Activated T-helper 17 cell treated with anti-CD3 and anti-CD28 coated beads, Interleukin-2, amount 50 U/mL, for 72 hours (primary cell): ENCODE data around the gene SLC25A29. TPM values are rescaled to one million over a fixed set of nuclear protein-coding genes. Genes with fewer than 3 reads are reported as not detected.
"Not testable (repeated sequence)": the region's sequence is repeated elsewhere in the genome, so short reads cannot be mapped to it uniquely, and the experiment has no call there.

Experiments used
- ATAC-seq: fragments of 150-1000 bp; cut with Tn5 transposase; replicated peaks from 2 replicates; pipeline ENCODE4 v1.10.0; 2021; ENCODE audit warnings: mild to moderate bottlenecking, moderate library complexity
- H3K27ac Mint-ChIP-seq: one replicate; pipeline ENCODE4 v1.8.0; 2022; ENCODE audit warnings: mixed read lengths
- H3K27me3 Mint-ChIP-seq: one replicate; pipeline ENCODE4 v1.8.0; 2022; ENCODE audit warnings: mixed read lengths
- H3K36me3 Mint-ChIP-seq: one replicate; pipeline ENCODE4 v1.8.0; 2022; ENCODE audit warnings: low read depth, mild to moderate bottlenecking, mixed read lengths
- H3K4me1 Mint-ChIP-seq: one replicate; pipeline ENCODE4 v1.8.0; 2022; ENCODE audit warnings: mixed read lengths
- H3K4me3 Mint-ChIP-seq: one replicate; pipeline ENCODE4 v1.8.0; 2022; ENCODE audit warnings: mild to moderate bottlenecking, mixed read lengths
- H3K9me3 Mint-ChIP-seq: one replicate; pipeline ENCODE4 v1.8.0; 2022; ENCODE audit warnings: mixed read lengths
- total RNA-seq, 2 donors: library from RNA; stranded (reverse); gene quantifications; one replicate each; pipeline ENCODE4 v1.2.3, GENCODE V29; 2022

Gene SLC25A29
- total RNA-seq, 2 donors from 2014 or later, result 3.8 to 9.3 TPM

DNA sequence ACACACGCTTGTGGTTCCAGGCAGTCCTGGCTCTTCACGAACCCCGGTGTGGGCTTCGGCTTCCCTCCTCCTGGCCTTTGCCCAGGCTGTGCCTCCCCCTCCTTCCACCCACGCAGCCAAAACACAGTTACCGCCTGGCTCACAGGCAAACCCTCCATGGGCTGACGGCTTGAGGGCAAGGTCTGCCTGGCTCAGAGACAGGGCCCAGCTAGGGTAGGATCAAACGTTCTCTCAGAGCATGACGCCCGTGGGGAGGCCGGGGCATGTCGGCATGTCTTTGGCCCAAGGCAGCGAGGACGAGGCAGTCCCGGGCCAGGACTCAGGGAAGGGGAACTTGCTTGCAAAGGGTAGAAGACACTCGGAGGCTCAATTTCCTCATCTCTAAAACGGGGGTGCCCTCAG lies 19.0 kb upstream of the SLC25A29 start:
- no peaks in the 10 kb centered on the region for H3K4me1 Mint-ChIP-seq
- no peaks in the 10 kb centered on the region for H3K9me3 Mint-ChIP-seq
- H3K27me3 Mint-ChIP-seq, result no peaks in the 10 kb centered on the region
- H3K27ac Mint-ChIP-seq, result no peak overlapping the region
- ATAC-seq, result no peak
- H3K4me3 Mint-ChIP-seq, result no peak overlapping the region
- no peaks in the 10 kb centered on the region for H3K36me3 Mint-ChIP-seq

DNA sequence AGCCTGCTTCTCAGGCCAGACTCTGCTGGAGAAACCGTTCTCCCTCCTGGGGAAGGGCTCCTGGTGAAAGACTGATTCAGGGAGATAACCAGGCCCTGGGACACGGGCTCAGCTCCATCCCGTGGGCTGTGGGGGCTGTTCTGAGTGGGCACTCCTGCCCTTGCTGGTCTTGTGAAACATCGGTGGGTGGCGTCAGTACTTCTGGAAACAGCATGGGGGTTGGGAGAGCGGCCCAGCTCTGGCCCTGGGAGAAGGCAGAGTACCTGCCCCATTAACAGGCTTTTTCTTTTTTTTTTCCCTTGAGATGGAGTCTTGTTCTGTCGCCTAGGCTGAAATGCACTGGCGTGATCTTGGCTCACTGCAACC lies 17.7 kb upstream of the SLC25A29 start:
- Mint-ChIP-seq H3K27ac (no peak overlapping the region), H3K36me3 (no peaks in the 10 kb centered on the region), H3K27me3 (no peaks in the 10 kb centered on the region), H3K4me1 (peaks cover 5% of the 10 kb centered on the region), H3K4me3 (no peak overlapping the region), H3K9me3 (no peaks in the 10 kb centered on the region)
- ATAC-seq, result no peak

DNA sequence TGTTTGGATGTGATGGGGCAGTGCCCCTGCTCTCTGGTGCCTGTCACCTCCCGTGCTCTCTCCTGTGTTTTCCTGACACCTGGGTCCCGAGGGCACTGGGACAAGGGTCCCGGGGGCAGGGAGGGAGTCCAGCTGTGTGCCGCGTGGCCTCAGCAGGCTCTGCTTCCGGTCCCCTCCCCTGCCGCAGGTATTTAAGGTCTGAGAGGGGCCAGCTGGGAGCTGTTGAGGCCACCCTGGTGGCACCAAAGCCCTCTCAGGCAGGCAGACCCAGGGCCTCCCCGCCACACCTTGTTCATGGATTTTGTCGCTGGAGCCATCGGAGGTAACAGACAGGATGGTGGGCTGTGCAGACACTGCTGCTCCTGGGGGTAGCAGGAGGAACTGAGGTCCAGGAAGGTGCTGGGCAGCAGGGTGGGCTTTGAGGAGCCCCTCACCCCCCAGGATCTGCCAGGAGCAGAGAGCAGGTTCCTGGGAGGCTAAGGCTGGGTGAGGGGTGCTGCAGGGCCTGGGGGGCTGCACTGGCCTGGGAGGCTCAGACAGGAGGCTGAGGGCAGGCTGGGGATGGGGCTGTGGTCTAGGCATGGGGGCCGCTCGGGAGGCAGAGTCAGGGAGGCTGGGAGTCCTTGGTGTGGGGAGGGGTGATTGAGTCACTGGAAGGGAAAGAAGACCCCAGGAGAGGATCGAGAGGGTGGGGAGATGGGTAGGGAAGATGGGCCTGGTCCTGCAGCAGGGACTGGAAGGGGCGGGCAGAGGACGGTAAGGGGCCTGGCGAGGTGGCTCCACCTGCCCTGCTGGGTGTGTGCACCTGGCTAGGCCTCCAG lies 17.1 kb upstream of the SLC25A29 start, which contains the start of gene SLC25A47:
Gene SLC25A47, plus strand, starts transcription at position 219 of the 821 bp plus-strand sequence. Its CDS starts 76 bp downstream, at position 295.
- Mint-ChIP-seq H3K36me3 (no peaks in the 10 kb centered on the region), H3K4me1 (peaks cover 5% of the 10 kb centered on the region), H3K4me3 (no peak within 1 kb of the TSS), H3K27ac (peak within 1 kb of the TSS; percentile 61), H3K27me3 (no peaks in the 10 kb centered on the region), H3K9me3 (no peaks in the 10 kb centered on the region)
- no peak for ATAC-seq

DNA sequence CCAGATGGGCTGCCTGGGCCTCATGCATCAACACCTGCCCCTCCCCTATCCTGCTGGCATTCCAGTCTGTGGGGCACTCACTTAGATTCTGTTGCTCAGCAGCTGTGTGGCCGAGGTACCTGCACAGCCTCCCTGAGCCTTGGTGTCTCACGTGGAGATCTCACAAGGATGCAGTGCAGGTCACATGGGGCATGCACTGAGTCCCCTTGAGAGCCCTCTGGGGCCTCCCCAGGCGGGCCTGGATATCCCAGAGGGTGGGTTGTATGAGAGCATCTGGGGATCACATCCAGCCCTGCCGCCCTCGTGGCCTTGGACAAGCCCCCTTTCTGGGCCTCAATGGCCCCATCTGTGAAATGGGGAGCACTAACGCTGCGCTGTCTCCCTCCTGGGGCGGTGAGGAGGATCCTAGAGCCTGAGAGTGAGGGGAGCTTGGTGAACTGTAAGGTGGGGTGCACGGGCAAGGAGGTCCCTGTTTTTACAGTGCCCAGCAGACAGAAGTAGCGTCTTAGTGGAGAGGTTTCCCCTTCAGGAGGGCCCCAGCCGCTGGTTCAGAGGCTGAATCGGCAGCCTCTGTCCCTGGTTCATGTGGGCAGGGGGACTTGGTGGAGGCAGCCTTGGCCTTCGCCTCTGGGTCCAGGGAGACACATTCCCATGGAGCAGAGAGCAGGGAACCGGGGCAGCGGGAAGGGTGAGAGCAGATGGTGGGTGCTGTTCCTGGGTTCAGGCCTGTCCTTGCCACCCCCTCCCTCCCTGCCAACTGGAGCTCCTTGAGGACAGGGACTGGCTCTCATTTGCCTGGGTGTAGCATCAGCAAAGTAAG lies 16.1 kb upstream of the SLC25A29 start:
- Mint-ChIP-seq H3K27ac (peak overlapping the region; percentile 61), H3K4me3 (no peak overlapping the region), H3K36me3 (no peaks in the 10 kb centered on the region), H3K9me3 (no peaks in the 10 kb centered on the region), H3K4me1 (peaks cover 5% of the 10 kb centered on the region), H3K27me3 (no peaks in the 10 kb centered on the region)
- ATAC-seq, result no peak

DNA sequence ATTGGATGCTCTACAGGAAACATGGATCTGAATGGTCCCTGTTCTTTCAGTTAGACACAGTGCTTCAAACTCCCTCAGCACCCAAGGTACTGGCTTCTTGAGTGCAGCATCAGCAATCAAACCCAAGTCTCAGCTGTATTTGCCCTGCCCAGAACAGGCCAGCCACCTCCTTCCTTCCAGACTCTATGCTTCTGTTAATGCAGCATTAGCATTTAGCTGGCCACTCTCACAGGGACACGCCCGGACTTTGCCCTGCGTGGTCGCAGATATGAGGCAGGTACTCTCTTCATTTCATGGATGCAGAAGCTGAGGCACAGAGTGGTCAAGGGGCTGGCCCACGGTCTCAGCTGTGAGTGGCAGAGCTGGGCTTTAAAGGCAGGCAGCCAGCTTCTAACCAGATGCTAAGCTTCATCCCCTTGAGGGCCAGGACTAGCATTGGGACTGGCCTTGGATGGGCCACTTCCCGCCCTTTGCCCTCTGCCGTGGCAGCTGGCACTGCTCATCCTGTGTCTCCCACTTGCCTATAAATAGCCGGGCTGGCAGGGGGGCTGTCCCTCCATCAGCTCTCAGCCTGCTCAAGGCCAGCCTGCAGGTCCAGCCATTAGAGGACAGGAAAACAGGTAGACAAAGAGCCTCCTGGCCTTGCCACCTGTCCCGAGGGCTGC lies 15.4 kb upstream of the SLC25A29 start:
- Mint-ChIP-seq H3K27me3 (no peaks in the 10 kb centered on the region), H3K36me3 (no peaks in the 10 kb centered on the region)

DNA sequence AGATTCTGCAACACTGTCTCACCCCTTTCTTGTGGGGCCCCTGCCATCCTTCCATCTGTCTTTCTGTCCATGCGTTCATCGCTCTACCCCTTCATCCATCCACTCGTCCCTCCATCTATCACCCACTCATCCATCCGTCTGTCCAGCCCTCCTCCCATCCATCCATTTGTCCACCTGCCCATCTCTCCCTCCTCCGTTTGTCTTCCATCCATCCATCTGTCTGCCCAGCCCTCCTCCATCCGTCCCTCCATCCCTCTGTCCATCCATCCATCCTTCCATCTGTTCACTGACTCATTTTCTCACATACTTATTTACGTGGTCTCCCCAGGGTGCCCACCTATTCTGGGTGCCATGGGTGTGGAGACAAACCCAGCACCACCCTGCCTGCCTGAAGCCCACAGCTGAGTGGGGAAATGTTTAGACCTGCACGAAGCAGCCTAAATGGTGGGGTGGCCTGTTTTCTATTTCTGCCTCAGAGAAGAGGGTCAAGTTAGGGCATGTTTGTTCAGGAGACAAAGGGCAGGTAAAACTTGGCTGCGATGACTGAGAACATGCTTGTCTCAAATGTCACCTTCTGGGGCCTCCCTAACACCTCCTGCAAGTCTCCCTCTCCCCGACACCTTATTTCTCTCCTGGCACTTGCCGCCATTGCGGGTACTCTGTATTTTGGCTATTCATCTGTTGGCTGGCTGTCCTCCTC lies 14.1 kb upstream of the SLC25A29 start:
- no peak for ATAC-seq
- Mint-ChIP-seq H3K36me3 (no peaks in the 10 kb centered on the region), H3K9me3 (no peaks in the 10 kb centered on the region), H3K27me3 (no peaks in the 10 kb centered on the region), H3K27ac (no peak overlapping the region), H3K4me3 (no peak overlapping the region), H3K4me1 (peaks cover 5% of the 10 kb centered on the region)

More for the DNA sequence above, 15.4 kb upstream of the SLC25A29 start:
- H3K4me1 Mint-ChIP-seq, result peaks cover 5% of the 10 kb centered on the region
- no peak overlapping the region for H3K4me3 Mint-ChIP-seq
- no peak for ATAC-seq
- no peak overlapping the region for H3K27ac Mint-ChIP-seq
- H3K9me3 Mint-ChIP-seq, result no peaks in the 10 kb centered on the region

DNA sequence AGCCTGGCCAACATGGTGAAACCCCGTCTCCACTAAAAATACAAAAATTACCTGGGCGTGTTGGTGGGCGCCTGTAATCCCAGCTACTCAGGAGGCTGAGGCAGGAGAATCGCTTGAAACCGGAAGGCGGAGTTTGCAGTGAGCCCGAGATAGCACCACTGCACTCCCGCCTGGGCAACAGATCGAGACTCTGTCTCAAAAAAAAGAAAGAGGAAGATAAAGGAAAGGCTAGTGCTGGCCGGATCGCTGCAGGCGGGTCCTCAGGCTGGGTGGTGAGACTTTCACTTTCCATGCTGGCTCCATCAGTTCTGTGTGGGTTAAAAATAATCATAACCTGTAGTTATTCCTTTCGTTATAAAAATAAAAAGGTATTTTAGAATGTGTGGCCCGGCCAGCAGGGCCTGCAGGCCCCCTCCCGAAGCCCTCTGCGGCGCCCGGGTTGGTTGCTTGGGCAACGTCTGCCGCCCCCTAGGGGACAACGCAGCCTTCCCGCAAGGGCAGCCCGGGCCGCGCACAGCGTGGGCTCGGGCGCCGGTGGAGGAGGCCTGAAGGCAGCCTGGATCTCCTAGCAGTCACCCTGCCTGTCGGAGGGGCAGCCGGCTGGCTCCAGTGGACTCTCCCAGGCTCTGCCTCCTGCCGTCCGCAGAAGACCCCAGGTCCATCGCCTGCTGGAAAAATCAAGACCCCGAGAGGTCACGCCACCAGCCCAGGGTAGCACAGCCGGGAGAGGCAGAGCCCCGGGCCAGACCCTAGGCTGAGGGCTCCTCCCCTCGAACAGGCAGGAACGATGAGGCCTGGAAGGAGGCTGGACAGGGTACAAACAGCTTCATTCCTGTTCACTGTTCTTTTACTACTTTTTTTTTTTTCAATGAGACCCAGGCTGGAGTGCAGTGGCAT lies 11.9 kb upstream of the SLC25A29 start:
- peak overlapping the region; percentile 69 for H3K4me3 Mint-ChIP-seq
- H3K36me3 Mint-ChIP-seq, result no peaks in the 10 kb centered on the region
- H3K9me3 Mint-ChIP-seq, result no peaks in the 10 kb centered on the region
- H3K27me3 Mint-ChIP-seq, result no peaks in the 10 kb centered on the region
- H3K27ac Mint-ChIP-seq, result no peak overlapping the region
- peak; percentile 92 for ATAC-seq
- H3K4me1 Mint-ChIP-seq, result peaks cover 5% of the 10 kb centered on the region

DNA sequence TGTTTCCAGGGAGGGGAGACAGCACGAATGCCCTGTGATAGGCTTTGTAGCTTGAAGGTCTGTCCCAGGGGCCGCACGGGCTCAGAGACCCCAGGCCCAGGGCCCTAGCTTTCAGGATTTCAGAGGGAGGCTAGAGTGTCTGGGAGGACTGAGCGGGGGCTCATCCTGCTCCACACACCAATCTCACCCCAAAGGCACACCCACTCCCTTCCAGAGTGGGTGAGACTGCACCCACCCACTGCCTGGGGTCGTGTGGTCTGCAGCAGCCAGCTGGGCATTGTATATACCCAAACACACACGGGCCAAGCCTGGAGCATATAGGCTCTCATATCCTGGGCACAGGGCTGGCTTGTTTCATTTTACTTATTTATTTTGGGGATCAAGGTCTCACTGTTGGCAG lies 11.1 kb upstream of the SLC25A29 start:
- Mint-ChIP-seq H3K27ac (no peak overlapping the region), H3K27me3 (no peaks in the 10 kb centered on the region), H3K36me3 (no peaks in the 10 kb centered on the region), H3K9me3 (no peaks in the 10 kb centered on the region), H3K4me3 (peak overlapping the region; percentile 69), H3K4me1 (peaks cover 5% of the 10 kb centered on the region)
- no peak for ATAC-seq

DNA sequence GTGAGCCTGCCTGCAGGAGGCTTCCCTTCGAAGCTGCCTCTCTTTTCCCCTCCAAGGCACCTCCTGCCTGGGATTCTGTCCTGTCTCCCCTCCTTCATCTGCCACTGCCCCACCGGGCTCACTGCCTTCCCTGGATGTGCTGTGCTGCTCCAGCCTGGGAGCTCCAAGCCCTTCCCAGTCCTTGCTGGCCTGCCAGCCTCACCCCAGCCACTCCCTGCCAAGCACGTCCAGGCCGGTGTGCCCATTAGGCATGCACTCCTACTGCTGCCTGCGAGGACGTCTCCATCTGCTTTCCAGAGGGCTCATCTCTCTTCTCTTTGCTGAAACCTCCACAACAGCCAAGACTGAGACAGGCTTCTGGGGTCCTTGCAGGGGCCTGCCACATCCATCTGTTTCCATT lies 8.5 kb upstream of the SLC25A29 start:
- no peak for ATAC-seq
- no peak overlapping the region for H3K27ac Mint-ChIP-seq
- peaks cover 5% of the 10 kb centered on the region for H3K4me1 Mint-ChIP-seq
- no peak overlapping the region for H3K4me3 Mint-ChIP-seq
- H3K36me3 Mint-ChIP-seq, result no peaks in the 10 kb centered on the region
- H3K27me3 Mint-ChIP-seq, result no peaks in the 10 kb centered on the region
- H3K9me3 Mint-ChIP-seq, result no peaks in the 10 kb centered on the region

DNA sequence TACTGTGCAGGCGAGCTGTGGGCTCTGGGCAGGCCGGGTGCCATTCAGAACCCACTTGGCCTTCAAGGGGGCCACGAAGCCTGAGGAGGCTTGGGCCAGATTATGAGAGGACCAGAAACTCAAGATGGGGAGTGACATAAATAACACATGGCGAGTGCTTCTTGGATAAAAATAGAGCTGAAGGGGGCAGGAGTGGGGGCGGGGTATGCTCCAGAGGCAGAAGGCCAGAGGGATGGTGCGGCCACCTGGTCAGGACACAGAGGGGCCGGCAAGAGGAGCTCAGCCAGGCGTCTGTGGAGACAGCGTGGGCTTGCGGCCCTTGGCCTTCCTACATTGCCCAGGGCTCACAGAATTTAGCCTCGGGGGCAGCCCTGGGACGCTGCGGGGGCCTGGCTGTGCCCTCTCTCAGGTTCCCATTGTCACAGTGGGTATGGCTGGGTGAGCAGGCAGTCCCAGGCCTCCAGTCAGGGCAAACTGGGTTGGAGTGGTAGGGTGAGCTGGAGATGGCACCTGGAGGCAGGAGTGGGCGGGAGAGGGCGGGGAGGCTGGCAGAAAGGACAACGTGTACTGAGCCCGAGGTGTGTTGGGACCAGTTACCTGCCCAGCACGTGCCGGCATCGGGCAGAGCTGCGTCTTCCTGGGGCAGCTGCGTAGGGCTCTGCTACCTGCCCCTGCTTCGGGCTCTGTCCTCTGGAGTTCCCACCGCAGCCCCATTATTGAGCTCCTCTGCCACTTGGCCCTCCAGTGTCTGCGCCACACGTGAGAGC lies 7.4 kb upstream of the SLC25A29 start:
- H3K9me3 Mint-ChIP-seq, result no peaks in the 10 kb centered on the region
- no peaks in the 10 kb centered on the region for H3K4me1 Mint-ChIP-seq
- no peaks in the 10 kb centered on the region for H3K36me3 Mint-ChIP-seq
- H3K27me3 Mint-ChIP-seq, result no peaks in the 10 kb centered on the region
- H3K27ac Mint-ChIP-seq, result no peak overlapping the region
- ATAC-seq, result no peak
- no peak overlapping the region for H3K4me3 Mint-ChIP-seq

DNA sequence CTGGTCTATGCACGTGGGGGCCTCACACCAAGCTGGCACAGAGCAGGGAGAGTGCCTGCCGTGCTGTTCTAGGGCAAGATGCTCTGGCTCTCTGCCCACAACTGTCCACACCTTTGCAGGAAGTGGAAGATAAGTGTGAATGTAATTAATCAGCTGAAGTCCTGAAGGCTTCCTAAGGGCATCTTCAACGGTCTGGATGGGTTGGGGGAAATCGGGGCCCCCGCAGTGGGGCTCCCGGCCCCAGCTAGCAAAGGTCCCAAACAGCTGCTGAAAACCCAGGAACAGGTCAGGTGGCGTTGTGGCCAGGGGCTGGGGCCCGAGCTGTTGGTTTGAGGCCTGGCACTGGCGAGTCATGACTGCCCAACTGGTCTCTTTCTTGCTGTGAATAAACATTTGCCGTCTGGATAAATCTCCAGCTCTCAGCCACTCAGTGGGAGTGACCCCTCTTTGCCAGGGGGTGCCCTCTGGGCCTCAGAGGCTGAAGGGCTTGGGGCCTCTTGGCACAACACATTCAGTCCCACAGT lies 6.7 kb upstream of the SLC25A29 start:
- H3K9me3 Mint-ChIP-seq, result no peaks in the 10 kb centered on the region
- H3K27ac Mint-ChIP-seq, result no peak overlapping the region
- no peaks in the 10 kb centered on the region for H3K27me3 Mint-ChIP-seq
- no peak overlapping the region for H3K4me3 Mint-ChIP-seq
- no peak for ATAC-seq
- H3K4me1 Mint-ChIP-seq, result no peaks in the 10 kb centered on the region
- H3K36me3 Mint-ChIP-seq, result no peaks in the 10 kb centered on the region

DNA sequence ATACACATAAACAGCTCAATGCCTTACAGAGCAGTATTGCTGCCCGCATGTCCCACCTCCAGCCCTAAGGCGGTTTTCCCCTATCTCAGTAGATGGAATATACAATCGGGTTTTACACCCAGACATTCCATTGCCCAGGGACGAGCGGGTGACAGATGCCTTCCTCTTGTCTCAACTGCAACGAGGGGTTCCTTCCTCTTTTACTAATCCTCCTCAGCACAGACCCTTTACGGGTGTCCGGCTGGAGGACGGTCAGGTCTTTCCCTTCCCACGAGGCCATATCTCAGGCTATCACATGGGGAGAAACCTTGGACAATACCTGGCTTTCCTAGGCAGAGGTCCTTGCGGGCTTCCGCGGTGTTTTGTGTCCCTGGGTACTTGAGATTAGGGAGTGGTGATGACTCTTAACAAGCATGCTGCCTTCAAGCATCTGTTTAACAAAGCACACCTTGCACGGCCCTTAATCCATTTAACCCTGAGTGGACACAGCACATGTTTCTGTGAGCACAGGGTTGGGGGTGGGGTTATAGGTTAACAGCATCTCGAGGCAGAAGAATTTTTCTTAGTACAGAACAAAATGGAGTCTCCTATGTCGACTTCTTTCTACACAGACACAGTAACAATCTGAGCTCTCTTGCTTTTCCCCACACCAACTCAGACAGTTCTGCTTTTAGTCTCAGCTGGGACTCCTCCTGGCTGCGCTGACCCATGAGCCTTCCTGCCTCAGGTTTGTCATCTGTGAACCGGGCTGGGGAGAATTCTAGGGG lies 6.0 kb upstream of the SLC25A29 start:
- not testable (repeated sequence) for ATAC-seq, H3K27me3 Mint-ChIP-seq, H3K9me3 Mint-ChIP-seq, H3K4me1 Mint-ChIP-seq, H3K4me3 Mint-ChIP-seq, H3K27ac Mint-ChIP-seq, H3K36me3 Mint-ChIP-seq
